Measurements from ENCODE around the gene EVC. TPM values are rescaled to one million over a fixed set of nuclear protein-coding genes. Genes with fewer than 3 reads are reported as not detected.

The EVC gene
- polyA plus RNA-seq, 3 donors: 36.2 to 41.3 (median 40.6) TPM

GRCh38 chr4:5753766-5754528, 42.9 kb downstream of the EVC start:
- no peak for DNase-seq (ENCODE audit: low read depth in 3 of 3, low spot score in 2 of 3)

- DNase-seq (ENCODE audit: low read depth in 3 of 3, low spot score in 2 of 3): no peak
Observed at GRCh38 chr4:5754529-5754881, 43.5 kb downstream of the EVC start.

- no peak for DNase-seq (ENCODE audit: low read depth in 3 of 3, low spot score in 2 of 3)
Observed at GRCh38 chr4:5755161-5755560, 44.2 kb downstream of the EVC start.

- no peak for DNase-seq (ENCODE audit: low read depth in 3 of 3, low spot score in 2 of 3)
Observed at GRCh38 chr4:5755679-5756078, 44.7 kb downstream of the EVC start.

GRCh38 chr4:5756271-5756670, 45.3 kb downstream of the EVC start:
- DNase-seq (ENCODE audit: low read depth in 3 of 3, low spot score in 2 of 3): no peak

- no peak for DNase-seq (ENCODE audit: low read depth in 3 of 3, low spot score in 2 of 3)
Observed at GRCh38 chr4:5757091-5757490, 46.1 kb downstream of the EVC start.

GRCh38 chr4:5757536-5757935, 46.5 kb downstream of the EVC start:
- DNase-seq (ENCODE audit: low read depth in 3 of 3, low spot score in 2 of 3): no peak

GRCh38 chr4:5757954-5758353, 47.0 kb downstream of the EVC start:
- DNase-seq (ENCODE audit: low read depth in 3 of 3, low spot score in 2 of 3): no peak

- no peak for DNase-seq (ENCODE audit: low read depth in 3 of 3, low spot score in 2 of 3)
Observed at GRCh38 chr4:5758741-5759140, 47.7 kb downstream of the EVC start.

GRCh38 chr4:5759236-5760075, 48.5 kb downstream of the EVC start:
- no peak for DNase-seq (ENCODE audit: low read depth in 3 of 3, low spot score in 2 of 3)

- DNase-seq (ENCODE audit: low read depth in 3 of 3, low spot score in 2 of 3): no peak
Observed at GRCh38 chr4:5760246-5760645, 49.2 kb downstream of the EVC start.

- DNase-seq (ENCODE audit: low read depth in 3 of 3, low spot score in 2 of 3): no peak
Observed at GRCh38 chr4:5760936-5761480, 50.0 kb downstream of the EVC start.

- no peak for DNase-seq (ENCODE audit: low read depth in 3 of 3, low spot score in 2 of 3)
Observed at GRCh38 chr4:5770051-5770450, 59.0 kb downstream of the EVC start.

GRCh38 chr4:5772528-5773270, 61.7 kb downstream of the EVC start:
- DNase-seq (ENCODE audit: low read depth in 3 of 3, low spot score in 2 of 3): no peak

- DNase-seq (ENCODE audit: low read depth in 3 of 3, low spot score in 2 of 3): no peak
Observed at GRCh38 chr4:5773271-5773555, 62.2 kb downstream of the EVC start.

GRCh38 chr4:5774416-5775036, 63.5 kb downstream of the EVC start:
- no peak for DNase-seq (ENCODE audit: low read depth in 3 of 3, low spot score in 2 of 3)

- no peak for DNase-seq (ENCODE audit: low read depth in 3 of 3, low spot score in 2 of 3)
Observed at GRCh38 chr4:5776510-5776909, 65.5 kb downstream of the EVC start.

GRCh38 chr4:5780831-5781480, 70.0 kb downstream of the EVC start:
- DNase-seq (ENCODE audit: low read depth in 3 of 3, low spot score in 2 of 3): no peak

GRCh38 chr4:5781691-5782090, 70.7 kb downstream of the EVC start:
- no peak for DNase-seq (ENCODE audit: low read depth in 3 of 3, low spot score in 2 of 3)

GRCh38 chr4:5782829-5783476, 72.0 kb downstream of the EVC start:
- no peak for DNase-seq (ENCODE audit: low read depth in 3 of 3, low spot score in 2 of 3)

Measured in right renal cortex interstitium (tissue), 3 donors.